ENCODE measurements around the gene EPN3.

EPN3 gene

GRCh38 chr17:50527949-50528474 lies 4.5 kb upstream of the EPN3 start:
- Histone ChIP-seq H3K9me3 (ENCODE audit: control insufficient read depth, insufficient read depth, low read length) (no peaks in the 10 kb centered on the region), H3K4me1 (ENCODE audit: control insufficient read depth, insufficient read depth, low read length) (peaks cover 4% of the 10 kb centered on the region), H3K9ac (ENCODE audit: low read depth, low read length) (no peak overlapping the region), H3K27me3 (ENCODE audit: control insufficient read depth, insufficient read depth, low read length) (peaks cover 25% of the 10 kb centered on the region), H3K4me3 (ENCODE audit: low read depth, low read length) (no peak overlapping the region), H3K36me3 (ENCODE audit: control insufficient read depth, insufficient read depth, low read length) (no peaks in the 10 kb centered on the region)

- H3K4me1 ChIP-seq (ENCODE audit: control insufficient read depth, insufficient read depth, low read length) = peaks cover 9% of the 10 kb centered on the region
- peaks cover 40% of the 10 kb centered on the region for H3K27me3 ChIP-seq (ENCODE audit: control insufficient read depth, insufficient read depth, low read length)
- no peak overlapping the region for H3K4me3 ChIP-seq (ENCODE audit: low read depth, low read length)
Observed at GRCh38 chr17:50529849-50530248, 2.7 kb upstream of the EPN3 start.

GRCh38 chr17:50531428-50532025 lies 1.0 kb upstream of the EPN3 start:
- peaks cover 40% of the 10 kb centered on the region for H3K27me3 ChIP-seq (ENCODE audit: control insufficient read depth, insufficient read depth, low read length)
- H3K9me3 ChIP-seq (ENCODE audit: control insufficient read depth, insufficient read depth, low read length) = no peaks in the 10 kb centered on the region
- H3K36me3 ChIP-seq (ENCODE audit: control insufficient read depth, insufficient read depth, low read length) = no peaks in the 10 kb centered on the region
- H3K9ac ChIP-seq (ENCODE audit: low read depth, low read length) = no peak overlapping the region
- H3K4me1 ChIP-seq (ENCODE audit: control insufficient read depth, insufficient read depth, low read length) = peaks cover 9% of the 10 kb centered on the region
- H3K4me3 ChIP-seq (ENCODE audit: low read depth, low read length) = no peak overlapping the region

More at GRCh38 chr17:50529849-50530248, 2.7 kb upstream of the EPN3 start:
- H3K9ac ChIP-seq (ENCODE audit: low read depth, low read length) = no peak overlapping the region
- H3K36me3 ChIP-seq (ENCODE audit: control insufficient read depth, insufficient read depth, low read length) = no peaks in the 10 kb centered on the region
- H3K9me3 ChIP-seq (ENCODE audit: control insufficient read depth, insufficient read depth, low read length) = no peaks in the 10 kb centered on the region

GRCh38 chr17:50533185-50533584 lies 650 bp downstream of the EPN3 start:
- H3K9me3 ChIP-seq (ENCODE audit: control insufficient read depth, insufficient read depth, low read length) = no peaks in the 10 kb centered on the region
- H3K9ac ChIP-seq (ENCODE audit: low read depth, low read length) = no peak overlapping the region
- peak overlapping the region; percentile 59 for H3K4me3 ChIP-seq (ENCODE audit: low read depth, low read length)
- peaks cover 40% of the 10 kb centered on the region for H3K27me3 ChIP-seq (ENCODE audit: control insufficient read depth, insufficient read depth, low read length)
- no peaks in the 10 kb centered on the region for H3K36me3 ChIP-seq (ENCODE audit: control insufficient read depth, insufficient read depth, low read length)
- H3K4me1 ChIP-seq (ENCODE audit: control insufficient read depth, insufficient read depth, low read length) = peaks cover 9% of the 10 kb centered on the region

- no peak overlapping the region for H3K9ac ChIP-seq (ENCODE audit: low read depth, low read length)
Observed at GRCh38 chr17:50533720-50534148, 1.2 kb downstream of the EPN3 start.

GRCh38 chr17:50534222-50534978 lies 1.9 kb downstream of the EPN3 start:
- Histone ChIP-seq H3K4me3 (ENCODE audit: low read depth, low read length) (peak overlapping the region; percentile 59), H3K9ac (ENCODE audit: low read depth, low read length) (no peak overlapping the region)

More at GRCh38 chr17:50533720-50534148, 1.2 kb downstream of the EPN3 start:
- Histone ChIP-seq H3K4me1 (ENCODE audit: control insufficient read depth, insufficient read depth, low read length) (peaks cover 12% of the 10 kb centered on the region), H3K9me3 (ENCODE audit: control insufficient read depth, insufficient read depth, low read length) (no peaks in the 10 kb centered on the region), H3K36me3 (ENCODE audit: control insufficient read depth, insufficient read depth, low read length) (no peaks in the 10 kb centered on the region), H3K4me3 (ENCODE audit: low read depth, low read length) (peak overlapping the region; percentile 59), H3K27me3 (ENCODE audit: control insufficient read depth, insufficient read depth, low read length) (peaks cover 40% of the 10 kb centered on the region)

GRCh38 chr17:50534979-50535326 lies 2.4 kb downstream of the EPN3 start:
- Histone ChIP-seq H3K27me3 (ENCODE audit: control insufficient read depth, insufficient read depth, low read length) (peaks cover 34% of the 10 kb centered on the region), H3K9ac (ENCODE audit: low read depth, low read length) (no peak overlapping the region), H3K4me3 (ENCODE audit: low read depth, low read length) (no peak overlapping the region)

More at GRCh38 chr17:50534222-50534978, 1.9 kb downstream of the EPN3 start:
- H3K4me1 ChIP-seq (ENCODE audit: control insufficient read depth, insufficient read depth, low read length) = peaks cover 12% of the 10 kb centered on the region
- H3K9me3 ChIP-seq (ENCODE audit: control insufficient read depth, insufficient read depth, low read length) = no peaks in the 10 kb centered on the region
- peaks cover 37% of the 10 kb centered on the region for H3K27me3 ChIP-seq (ENCODE audit: control insufficient read depth, insufficient read depth, low read length)
- H3K36me3 ChIP-seq (ENCODE audit: control insufficient read depth, insufficient read depth, low read length) = no peaks in the 10 kb centered on the region

GRCh38 chr17:50535407-50535806 lies 2.9 kb downstream of the EPN3 start:
- Histone ChIP-seq H3K36me3 (ENCODE audit: control insufficient read depth, insufficient read depth, low read length) (no peaks in the 10 kb centered on the region), H3K27me3 (ENCODE audit: control insufficient read depth, insufficient read depth, low read length) (peaks cover 34% of the 10 kb centered on the region), H3K9me3 (ENCODE audit: control insufficient read depth, insufficient read depth, low read length) (no peaks in the 10 kb centered on the region), H3K4me3 (ENCODE audit: low read depth, low read length) (no peak overlapping the region), H3K4me1 (ENCODE audit: control insufficient read depth, insufficient read depth, low read length) (peaks cover 15% of the 10 kb centered on the region), H3K9ac (ENCODE audit: low read depth, low read length) (no peak overlapping the region)

More at GRCh38 chr17:50534979-50535326, 2.4 kb downstream of the EPN3 start:
- Histone ChIP-seq H3K9me3 (ENCODE audit: control insufficient read depth, insufficient read depth, low read length) (no peaks in the 10 kb centered on the region), H3K36me3 (ENCODE audit: control insufficient read depth, insufficient read depth, low read length) (no peaks in the 10 kb centered on the region), H3K4me1 (ENCODE audit: control insufficient read depth, insufficient read depth, low read length) (peaks cover 12% of the 10 kb centered on the region)

- no peaks in the 10 kb centered on the region for H3K36me3 ChIP-seq (ENCODE audit: control insufficient read depth, insufficient read depth, low read length)
- peaks cover 14% of the 10 kb centered on the region for H3K4me1 ChIP-seq (ENCODE audit: control insufficient read depth, insufficient read depth, low read length)
- no peak overlapping the region for H3K9ac ChIP-seq (ENCODE audit: low read depth, low read length)
- peaks cover 34% of the 10 kb centered on the region for H3K27me3 ChIP-seq (ENCODE audit: control insufficient read depth, insufficient read depth, low read length)
- no peak overlapping the region for H3K4me3 ChIP-seq (ENCODE audit: low read depth, low read length)
- no peaks in the 10 kb centered on the region for H3K9me3 ChIP-seq (ENCODE audit: control insufficient read depth, insufficient read depth, low read length)
Observed at GRCh38 chr17:50536683-50537646, 4.4 kb downstream of the EPN3 start.

GRCh38 chr17:50537721-50538548 lies 5.4 kb downstream of the EPN3 start:
- no peaks in the 10 kb centered on the region for H3K9me3 ChIP-seq (ENCODE audit: control insufficient read depth, insufficient read depth, low read length)
- H3K4me3 ChIP-seq (ENCODE audit: low read depth, low read length) = no peak overlapping the region
- H3K9ac ChIP-seq (ENCODE audit: low read depth, low read length) = no peak overlapping the region
- H3K4me1 ChIP-seq (ENCODE audit: control insufficient read depth, insufficient read depth, low read length) = peaks cover 15% of the 10 kb centered on the region
- peaks cover 26% of the 10 kb centered on the region for H3K27me3 ChIP-seq (ENCODE audit: control insufficient read depth, insufficient read depth, low read length)
- H3K36me3 ChIP-seq (ENCODE audit: control insufficient read depth, insufficient read depth, low read length) = no peaks in the 10 kb centered on the region

All from iPS-15b (cell line).